ENCODE data around the gene SMIM31. TPM values are rescaled to one million over a fixed set of nuclear protein-coding genes. Genes with fewer than 3 reads are reported as not detected.

SMIM31 gene
- not detected for total RNA-seq

DNA sequence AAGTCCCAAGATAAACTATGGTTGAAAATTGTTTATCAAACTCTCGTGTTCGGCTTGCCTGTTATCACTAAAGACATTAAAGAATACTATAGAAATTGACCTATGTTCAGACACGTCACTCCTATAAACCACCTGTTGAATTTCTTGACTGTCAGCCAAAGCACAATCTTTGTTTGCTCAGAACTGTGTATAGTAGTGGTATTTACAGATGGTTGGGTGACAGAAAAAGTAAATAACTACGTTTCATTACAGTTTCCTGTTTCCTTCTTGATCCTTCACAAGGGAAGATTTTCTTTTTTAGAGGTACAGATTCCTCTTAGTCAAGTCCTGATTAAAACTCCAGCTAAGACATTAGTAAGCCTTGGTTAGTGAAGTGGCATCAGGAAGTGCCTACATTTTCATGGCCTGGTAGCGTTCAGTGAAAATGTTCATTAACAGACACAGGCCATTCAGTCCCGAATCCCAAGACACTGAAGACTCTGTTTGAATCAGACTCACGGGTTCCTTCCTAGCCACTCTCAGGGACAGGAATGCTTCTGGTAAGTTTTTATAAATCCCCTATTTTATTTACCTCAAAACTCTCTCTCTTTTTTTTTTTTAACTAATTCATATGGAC lies at the start of gene SMIM31:
Gene SMIM31, plus strand, starts transcription at position 259 of the 616 bp plus-strand sequence. CDS start 16,313 bp downstream, outside the sequence.

Small RNA genes within 50 kb of the gene (small RNA-seq; reads per million reads assigned to genes)
- gene RNU6-668P (ENCODE audit: low replicate concordance) = not detected

Other genes starting within 250 kb of the SMIM31 start
- gene APELA, start 123.0 kb downstream of the SMIM31 start, total RNA-seq = 4.3 TPM
- gene TRIM61, start 223.5 kb downstream of the SMIM31 start, total RNA-seq = 1.2 TPM